GM19452 (cell line): Measurements from ENCODE around the gene SKIC2.

Experiments
- ATAC-seq: cut with Tn5 transposase; IDR thresholded peaks from one replicate; pipeline ENCODE4 v1.9.1; 2021; ENCODE audit not compliant: unreplicated experiment

Gene SKIC2

GRCh38 chr6:31945507-31946369, 13.2 kb upstream of the SKIC2 start, which contains the start of gene CFB:
TSS of gene CFB (plus strand) at chr6:31946095. CDS start at chr6:31946222, 127 bp downstream.
- ATAC-seq: no peak

GRCh38 chr6:31946370-31946885, 12.5 kb upstream of the SKIC2 start:
- ATAC-seq: no peak

- no peak for ATAC-seq
These were observed 11.8 kb upstream of the SKIC2 start for GRCh38 chr6:31947070-31947675.

- ATAC-seq: no peak
These were observed 11.1 kb upstream of the SKIC2 start for GRCh38 chr6:31947864-31948263.

- no peak for ATAC-seq
These were observed 10.7 kb upstream of the SKIC2 start for GRCh38 chr6:31948306-31948705.

GRCh38 chr6:31948753-31949413, 10.1 kb upstream of the SKIC2 start:
- ATAC-seq: no peak

GRCh38 chr6:31949926-31950548, 8.9 kb upstream of the SKIC2 start:
- no peak for ATAC-seq

- no peak for ATAC-seq
These were observed 6.7 kb upstream of the SKIC2 start for GRCh38 chr6:31952140-31952805.

GRCh38 chr6:31952890-31953289, 6.1 kb upstream of the SKIC2 start:
- no peak for ATAC-seq

GRCh38 chr6:31954511-31954910, 4.5 kb upstream of the SKIC2 start:
- no peak for ATAC-seq

- ATAC-seq: no peak
These were observed 2.2 kb upstream of the SKIC2 start for GRCh38 chr6:31956796-31957195.

GRCh38 chr6:31958412-31958740, 599 bp upstream of the SKIC2 start:
- ATAC-seq: peak; percentile 3

GRCh38 chr6:31961616-31962015, 2.6 kb downstream of the SKIC2 start:
- ATAC-seq: no peak

GRCh38 chr6:31963921-31964320, 4.9 kb downstream of the SKIC2 start:
- ATAC-seq: no peak

GRCh38 chr6:31965700-31966099, 6.7 kb downstream of the SKIC2 start:
- no peak for ATAC-seq

GRCh38 chr6:31966506-31966905, 7.5 kb downstream of the SKIC2 start:
- no peak for ATAC-seq

- ATAC-seq: no peak
These were observed 8.3 kb downstream of the SKIC2 start for GRCh38 chr6:31966997-31967925.

- ATAC-seq: no peak
These were observed 8.9 kb downstream of the SKIC2 start for GRCh38 chr6:31967926-31968320.

- ATAC-seq: no peak
These were observed 9.4 kb downstream of the SKIC2 start for GRCh38 chr6:31968326-31968725.
